Stimulated activated CD4-positive, alpha-beta T cell treated with anti-CD3 and anti-CD28 coated beads, Interleukin-1b, Interleukin-23, amount 100 ng/mL, for 24 hours (primary cell): ENCODE data around the gene PI4K2B.
A peak's percentile ranks its signal among the peaks of the same experiment; 100 is the strongest.
"Not testable (repeated sequence)": the region's sequence is repeated elsewhere in the genome, so short reads cannot be mapped to it uniquely, and the experiment has no call there.

Experiments used
- DNase-seq, 4 experiments: peaks; one replicate each; pipeline ENCODE4 v3.0.0-alpha.2; 2020; ENCODE audit warnings: low read depth in 4 of 4, low spot score in 1 of 4

Gene PI4K2B

GRCh38 chr4:25240754-25241210 is 6.9 kb downstream of the PI4K2B start:
- DNase-seq = peak in 1 of 4 experiments; percentile 3

- DNase-seq = not testable (repeated sequence)
These were observed 8.4 kb downstream of the PI4K2B start for GRCh38 chr4:25242195-25242594.

GRCh38 chr4:25245181-25245580 is 11.3 kb downstream of the PI4K2B start:
- DNase-seq = no peak

GRCh38 chr4:25246680-25247611 is 13.1 kb downstream of the PI4K2B start:
- DNase-seq = no peak

- DNase-seq = not testable (repeated sequence)
These were observed 15.0 kb downstream of the PI4K2B start for GRCh38 chr4:25248875-25249274.

GRCh38 chr4:25249494-25249893 is 15.7 kb downstream of the PI4K2B start:
- not testable (repeated sequence) for DNase-seq

GRCh38 chr4:25252230-25253070 is 18.6 kb downstream of the PI4K2B start:
- no peak for DNase-seq

GRCh38 chr4:25253071-25253445 is 19.2 kb downstream of the PI4K2B start:
- no peak for DNase-seq

GRCh38 chr4:25253786-25254185 is 20.0 kb downstream of the PI4K2B start:
- not testable (repeated sequence) for DNase-seq

- DNase-seq = no peak
These were observed 25.2 kb downstream of the PI4K2B start for GRCh38 chr4:25258980-25259578.

GRCh38 chr4:25271866-25272265 is 38.0 kb downstream of the PI4K2B start:
- DNase-seq = no peak

GRCh38 chr4:25280210-25280609 is 46.4 kb downstream of the PI4K2B start:
- no peak for DNase-seq

GRCh38 chr4:25283948-25284347 is 50.1 kb downstream of the PI4K2B start:
- DNase-seq = no peak

GRCh38 chr4:25284466-25284865 is 50.6 kb downstream of the PI4K2B start:
- DNase-seq = no peak

- DNase-seq = no peak
These were observed 56.7 kb downstream of the PI4K2B start for GRCh38 chr4:25290490-25291067.

GRCh38 chr4:25291158-25291733 is 57.4 kb downstream of the PI4K2B start:
- no peak for DNase-seq

GRCh38 chr4:25297528-25298242 is 63.9 kb downstream of the PI4K2B start:
- DNase-seq = no peak

GRCh38 chr4:25299476-25300203 is 65.8 kb downstream of the PI4K2B start:
- DNase-seq = no peak

GRCh38 chr4:25301471-25301870 is 67.6 kb downstream of the PI4K2B start:
- no peak for DNase-seq
